HG02678 (cell line): ENCODE measurements around the gene SPAG9.
"Not testable (repeated sequence)": the region's sequence is repeated elsewhere in the genome, so short reads cannot be mapped to it uniquely, and the experiment has no call there.

ENCODE experiments used
- ATAC-seq: cut with Tn5 transposase; IDR thresholded peaks from one replicate; pipeline ENCODE4 v1.9.1; 2021; ENCODE audit warnings: mild to moderate bottlenecking, moderate library complexity; ENCODE audit not compliant: unreplicated experiment

Gene SPAG9

GRCh38 chr17:51087072-51087757 lies 33.5 kb downstream of the SPAG9 start:
- no peak for ATAC-seq

- ATAC-seq, result no peak
Observed at GRCh38 chr17:51085150-51085805, 35.4 kb downstream of the SPAG9 start.

GRCh38 chr17:51083981-51084380 lies 36.7 kb downstream of the SPAG9 start:
- ATAC-seq, result no peak

GRCh38 chr17:51083364-51083763 lies 37.3 kb downstream of the SPAG9 start:
- ATAC-seq, result not testable (repeated sequence)

- ATAC-seq, result no peak
Observed at GRCh38 chr17:51079049-51079448, 41.6 kb downstream of the SPAG9 start.

GRCh38 chr17:51078009-51078592 lies 42.6 kb downstream of the SPAG9 start:
- no peak for ATAC-seq

GRCh38 chr17:51076821-51077220 lies 43.8 kb downstream of the SPAG9 start:
- no peak for ATAC-seq

- no peak for ATAC-seq
Observed at GRCh38 chr17:51071556-51071955, 49.1 kb downstream of the SPAG9 start.

GRCh38 chr17:51065466-51065865 lies 55.2 kb downstream of the SPAG9 start:
- ATAC-seq, result no peak

- no peak for ATAC-seq
Observed at GRCh38 chr17:51064061-51064735, 56.5 kb downstream of the SPAG9 start.

GRCh38 chr17:51060396-51060795 lies 60.3 kb downstream of the SPAG9 start:
- no peak for ATAC-seq

- ATAC-seq, result no peak
Observed at GRCh38 chr17:51059781-51060180, 60.9 kb downstream of the SPAG9 start.

GRCh38 chr17:51057534-51057933 lies 63.1 kb downstream of the SPAG9 start:
- no peak for ATAC-seq

GRCh38 chr17:51056813-51057510 lies 63.7 kb downstream of the SPAG9 start:
- ATAC-seq, result no peak

- ATAC-seq, result no peak
Observed at GRCh38 chr17:51054748-51055147, 65.9 kb downstream of the SPAG9 start.

GRCh38 chr17:51052235-51052634 lies 68.4 kb downstream of the SPAG9 start:
- no peak for ATAC-seq

- peak; percentile 85 for ATAC-seq
Observed at GRCh38 chr17:51050291-51051033, 70.2 kb downstream of the SPAG9 start.

GRCh38 chr17:51046514-51047384 lies 73.9 kb downstream of the SPAG9 start:
- no peak for ATAC-seq

- ATAC-seq, result no peak
Observed at GRCh38 chr17:51046046-51046445, 74.6 kb downstream of the SPAG9 start.
